ENCODE measurements around the gene UBE3C.

The UBE3C gene

GRCh38 chr7:157299317-157299612 is 160.5 kb downstream of the UBE3C start:
- no peak for DNase-seq

GRCh38 chr7:157299613-157300368 is 161.1 kb downstream of the UBE3C start:
- DNase-seq, result peak; percentile 43 to 52

GRCh38 chr7:157300369-157300825 is 161.7 kb downstream of the UBE3C start:
- no peak for DNase-seq

- peak in 1 of 2 experiments; percentile 25 for DNase-seq
Measured at GRCh38 chr7:157301610-157302120, 162.9 kb downstream of the UBE3C start.

- DNase-seq, result no peak
Measured at GRCh38 chr7:157306846-157307838, 168.4 kb downstream of the UBE3C start.

GRCh38 chr7:157309988-157310668 is 171.4 kb downstream of the UBE3C start:
- no peak for DNase-seq

GRCh38 chr7:157310676-157311185 is 172.0 kb downstream of the UBE3C start:
- no peak for DNase-seq

GRCh38 chr7:157312941-157313340 is 174.2 kb downstream of the UBE3C start:
- no peak for DNase-seq

GRCh38 chr7:157313645-157314044 is 174.9 kb downstream of the UBE3C start:
- no peak for DNase-seq

- peak; percentile 29 to 47 for DNase-seq
Measured at GRCh38 chr7:157318015-157318706, 179.4 kb downstream of the UBE3C start.
